AG08396 (cell line): ENCODE measurements around the gene CASKIN2.

ENCODE experiments used
- DNase-seq: peaks from one replicate; pipeline ENCODE4 v3.0.0; 2012; ENCODE audit warnings: low spot score, mixed read lengths

Gene CASKIN2

GRCh38 chr17:75503976-75504346 is 11.4 kb downstream of the CASKIN2 start:
- DNase-seq = no peak

DNA sequence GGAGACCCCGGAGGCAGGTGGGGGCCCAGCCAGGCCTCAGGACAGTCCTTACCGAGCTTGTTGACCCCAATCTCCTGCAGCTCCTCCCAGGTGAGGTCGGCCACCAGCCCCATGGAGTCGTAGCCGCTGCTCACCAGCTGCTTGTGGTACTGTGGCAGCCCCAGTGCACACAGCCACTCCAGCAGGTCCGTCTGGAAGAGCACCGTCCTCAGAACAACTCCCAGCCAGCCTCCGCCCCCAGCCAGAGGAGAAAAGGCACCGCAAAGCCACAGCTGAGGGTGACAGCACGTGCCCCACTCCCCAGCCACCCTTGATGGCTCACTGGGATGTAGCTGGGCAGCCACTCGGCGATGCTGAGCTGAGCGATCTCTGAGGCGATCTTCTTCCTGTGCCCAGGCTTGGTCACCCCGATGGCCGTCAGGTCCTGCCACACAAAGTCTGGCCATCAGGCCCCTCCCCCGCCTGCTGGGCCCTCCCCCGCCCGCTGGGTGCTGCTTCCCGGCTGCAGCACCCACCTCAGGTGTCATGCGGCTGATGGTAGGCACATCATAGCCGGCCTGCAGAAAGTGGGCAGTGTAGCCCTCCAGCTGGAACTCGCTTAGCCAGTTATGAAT is 11.9 kb downstream of the CASKIN2 start:
- DNase-seq = no peak

- no peak for DNase-seq
Observed at GRCh38 chr17:75502721-75503329, 12.5 kb downstream of the CASKIN2 start.

- no peak for DNase-seq
Observed at GRCh38 chr17:75502072-75502720, 13.1 kb downstream of the CASKIN2 start.

DNA sequence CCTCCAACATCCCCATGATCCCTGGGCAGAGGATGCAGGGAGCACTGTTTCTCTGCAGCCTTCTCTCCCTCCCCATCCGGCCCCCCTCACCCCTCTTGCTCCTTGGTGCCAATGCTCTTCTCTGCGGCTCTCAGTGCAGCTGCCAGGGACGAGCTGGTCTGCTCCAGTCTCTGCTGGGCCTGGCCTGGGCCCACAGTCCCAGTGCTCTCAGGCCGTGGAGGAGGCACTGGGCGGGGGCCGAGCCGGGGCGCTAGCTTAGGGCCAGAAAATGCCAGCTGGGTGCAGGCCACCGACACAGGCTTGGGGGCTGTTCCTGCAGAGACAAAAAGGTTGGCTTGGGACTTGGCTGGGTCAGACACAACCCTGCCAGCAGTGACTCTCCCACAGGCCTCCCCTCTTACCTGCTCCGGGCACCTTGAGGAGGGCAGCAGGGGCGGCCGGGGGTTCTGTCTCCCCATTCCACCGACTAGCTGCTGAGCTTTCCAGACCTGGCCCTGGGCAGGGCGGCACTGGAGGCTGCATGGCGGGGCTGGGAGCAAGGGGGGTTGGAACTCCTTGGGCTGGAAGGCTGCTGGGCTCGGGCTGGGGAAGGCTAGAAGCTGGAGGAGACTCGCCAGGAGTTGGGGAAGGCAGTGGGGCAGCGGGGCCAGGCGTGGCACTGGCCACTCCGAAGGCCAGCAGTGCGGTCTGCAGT is 13.8 kb downstream of the CASKIN2 start:
- no peak for DNase-seq

DNA sequence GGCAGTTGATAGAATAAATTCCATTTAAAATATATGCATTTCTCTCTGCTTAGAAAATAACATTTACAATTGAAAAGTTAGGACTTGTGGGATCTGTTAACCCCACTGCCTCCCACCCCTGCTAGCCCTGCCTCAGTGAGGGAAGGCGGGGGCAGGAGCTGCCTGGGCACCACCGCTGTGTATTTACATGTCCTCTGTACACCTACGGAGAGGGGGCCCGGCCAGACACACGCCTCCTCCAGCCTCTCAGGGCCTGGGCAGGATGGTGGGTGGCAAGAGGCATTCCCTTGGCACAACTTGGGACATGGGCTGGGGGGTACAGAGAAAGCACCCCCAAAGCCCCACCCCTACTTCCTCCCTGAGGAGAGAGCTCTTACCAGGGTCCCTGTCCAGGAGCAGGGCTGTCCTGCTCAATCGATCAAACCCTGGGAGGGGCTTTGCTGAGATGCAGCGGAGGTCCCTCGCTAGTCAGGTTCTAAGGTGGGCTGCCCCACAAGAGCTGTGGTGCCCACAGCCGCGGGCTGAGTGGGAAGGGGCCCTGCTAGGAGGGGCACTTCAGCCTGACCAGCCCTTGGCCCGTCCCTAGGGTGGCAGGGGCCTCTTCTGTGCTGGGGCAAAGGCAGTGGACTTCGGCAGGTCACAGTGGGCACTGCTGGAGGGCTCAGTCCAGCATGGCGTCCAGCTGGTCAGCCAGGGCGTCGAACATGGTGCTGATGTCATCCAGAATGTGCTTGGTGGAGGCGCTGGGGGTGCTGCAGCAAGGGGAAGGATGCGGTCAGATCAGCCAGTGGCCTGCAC is 14.7 kb downstream of the CASKIN2 start:
- no peak for DNase-seq

DNA sequence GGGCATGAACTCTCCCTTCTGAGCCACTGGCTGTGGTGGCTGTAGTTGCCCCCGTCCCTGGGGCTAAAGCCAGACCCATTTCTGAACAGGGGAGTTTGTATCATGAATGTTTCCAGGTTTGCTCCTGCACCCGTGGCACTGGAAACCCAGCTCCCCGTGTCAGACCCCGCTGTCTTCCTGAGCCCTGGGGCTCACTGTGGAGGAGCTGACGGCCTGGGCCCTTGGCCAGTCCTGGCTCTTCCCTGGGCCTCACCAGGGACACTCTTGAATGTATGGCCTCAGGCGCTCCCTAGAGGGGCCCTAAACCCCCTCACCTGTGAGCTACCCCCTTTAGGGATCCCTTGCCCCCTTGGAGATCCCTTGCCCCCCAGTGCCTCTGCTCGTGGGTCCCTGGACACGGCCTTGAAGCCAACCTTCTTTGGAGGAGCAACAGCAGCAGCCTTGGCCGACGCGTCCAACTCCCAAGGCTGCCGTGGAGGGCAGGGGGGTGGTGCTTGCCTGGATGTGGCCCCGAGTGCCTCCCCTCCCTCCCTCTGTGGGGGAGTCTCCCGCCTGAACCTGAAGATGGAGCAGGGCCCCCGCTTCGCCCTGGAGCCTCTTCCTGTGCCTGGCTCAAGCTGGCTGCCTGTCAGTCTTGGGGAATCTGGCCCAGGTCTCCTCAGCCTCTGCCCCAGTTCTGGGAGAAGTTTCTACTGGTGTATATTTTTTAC is 15.9 kb downstream of the CASKIN2 start:
- no peak for DNase-seq

DNA sequence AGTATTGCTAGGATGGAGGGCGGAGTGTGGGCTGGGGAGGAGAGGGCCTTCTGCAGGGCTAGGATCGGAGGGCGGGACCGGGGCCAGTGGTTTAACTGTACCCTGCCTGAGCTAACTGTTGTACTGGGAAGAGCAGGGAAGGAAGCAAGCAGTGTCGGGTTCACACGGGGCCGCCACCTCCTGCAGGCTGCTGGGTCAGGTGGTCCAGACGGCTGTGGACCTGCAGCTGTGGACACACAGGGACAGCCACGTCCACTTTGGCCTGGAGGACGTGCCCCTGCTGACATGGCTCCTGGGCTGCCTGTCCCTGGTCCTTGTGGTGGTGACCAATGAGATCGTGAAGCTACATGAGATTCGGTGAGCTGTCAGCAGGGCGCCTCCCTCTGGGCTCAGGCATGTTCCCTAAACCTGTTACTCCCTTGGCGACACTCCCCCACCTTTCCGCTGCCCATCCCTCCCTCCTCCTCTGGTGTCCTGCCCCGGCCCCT is 16.6 kb downstream of the CASKIN2 start:
- DNase-seq = no peak

DNA sequence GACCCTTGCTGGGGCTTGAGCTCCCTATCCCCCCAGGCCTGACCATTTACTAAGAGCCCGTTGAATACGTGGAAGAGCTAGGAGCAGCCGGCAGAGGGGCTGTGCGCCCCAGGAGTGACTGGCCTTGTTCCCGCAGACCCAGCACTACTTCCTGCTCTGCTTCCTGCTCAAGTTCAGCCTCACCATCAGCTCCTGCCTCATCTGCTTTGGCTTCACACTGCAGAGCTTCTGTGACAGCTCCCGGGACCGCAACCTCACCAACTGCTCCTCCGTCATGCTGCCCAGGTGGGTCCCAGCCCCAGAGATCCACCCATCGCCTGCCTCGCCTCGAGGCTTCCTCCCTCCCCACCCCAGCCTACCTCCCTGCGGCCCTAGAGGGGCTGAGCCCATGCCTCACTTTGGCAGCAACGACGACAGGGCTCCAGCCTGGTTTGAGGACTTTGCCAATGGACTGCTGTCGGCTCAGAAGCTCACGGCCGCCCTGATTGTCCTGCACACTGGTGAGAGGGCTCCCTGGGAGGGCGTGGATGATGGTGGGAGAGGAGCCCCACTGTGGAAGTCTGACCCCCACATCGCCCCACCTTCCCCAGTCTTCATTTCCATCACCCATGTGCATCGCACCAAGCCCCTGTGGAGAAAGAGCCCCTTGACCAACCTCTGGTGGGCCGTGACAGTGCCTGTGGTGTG is 17.2 kb downstream of the CASKIN2 start:
- DNase-seq = no peak

- DNase-seq = no peak
Observed at GRCh38 chr17:75496005-75496404, 19.3 kb downstream of the CASKIN2 start.

DNA sequence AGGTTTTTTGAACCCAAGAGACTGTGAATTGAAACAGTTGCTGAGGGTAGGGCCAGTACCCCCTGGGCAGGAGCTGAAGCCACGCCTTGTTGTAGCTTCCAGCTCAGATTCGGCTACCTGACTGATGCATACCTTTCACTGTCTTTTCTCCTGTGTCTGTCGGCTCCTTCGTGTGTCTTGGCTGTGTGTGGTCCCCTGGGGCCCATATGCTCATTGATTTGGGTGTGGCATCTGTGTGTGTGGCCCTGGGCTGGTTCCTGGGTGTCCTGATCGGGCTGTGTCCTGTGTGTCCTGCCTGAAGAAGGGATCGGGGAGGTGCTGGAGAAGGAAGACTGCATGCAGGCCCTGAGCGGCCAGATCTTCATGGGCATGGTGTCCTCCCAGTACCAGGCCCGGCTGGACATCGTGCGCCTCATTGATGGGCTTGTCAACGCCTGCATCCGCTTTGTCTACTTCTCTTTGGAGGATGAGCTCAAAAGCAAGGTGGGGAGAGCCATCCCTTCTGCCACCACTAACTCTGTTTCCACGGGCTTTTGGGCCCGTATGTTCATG is 20.9 kb downstream of the CASKIN2 start:
- DNase-seq = no peak

GRCh38 chr17:75493476-75494129 is 21.7 kb downstream of the CASKIN2 start:
- no peak for DNase-seq

- DNase-seq = no peak
Observed at GRCh38 chr17:75492555-75493168, 22.7 kb downstream of the CASKIN2 start.

GRCh38 chr17:75491680-75492079 is 23.7 kb downstream of the CASKIN2 start:
- DNase-seq = no peak

GRCh38 chr17:75490953-75491649 is 24.2 kb downstream of the CASKIN2 start:
- no peak for DNase-seq

GRCh38 chr17:75490173-75490743 is 25.1 kb downstream of the CASKIN2 start:
- DNase-seq = no peak

DNA sequence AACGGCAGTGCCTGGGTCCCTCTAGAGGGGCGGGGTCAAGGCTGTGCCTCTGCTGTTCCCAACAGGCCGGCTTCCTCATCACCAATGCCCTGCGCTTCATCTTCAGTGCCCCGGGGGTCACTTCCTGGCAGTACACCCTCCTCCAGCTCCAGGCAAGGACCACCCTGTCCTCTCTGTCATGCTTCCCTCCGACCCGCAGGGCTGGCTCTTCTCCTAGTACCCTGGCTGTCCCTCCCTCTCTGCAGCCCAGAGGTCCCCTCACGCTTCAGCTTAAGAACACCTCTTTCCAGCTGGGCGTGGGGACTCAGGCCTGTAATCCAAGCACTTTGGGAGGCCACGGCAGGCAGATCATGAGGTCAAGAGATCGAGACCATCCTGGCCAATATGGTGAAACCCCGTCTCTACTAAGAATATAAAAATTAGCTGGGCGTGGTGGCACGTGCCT is 25.8 kb downstream of the CASKIN2 start:
- DNase-seq = no peak

GRCh38 chr17:75488693-75489510 is 26.4 kb downstream of the CASKIN2 start:
- DNase-seq = no peak
